GM19372 (cell line): Measurements from ENCODE around the gene RNF223.
"Not testable (repeated sequence)": the region's sequence is repeated elsewhere in the genome, so short reads cannot be mapped to it uniquely, and the experiment has no call there.

ENCODE experiments used
- ATAC-seq: cut with Tn5 transposase; IDR thresholded peaks from one replicate; pipeline ENCODE4 v1.9.1; 2021; ENCODE audit warnings: mild to moderate bottlenecking, low read depth, moderate library complexity; ENCODE audit not compliant: unreplicated experiment

The RNF223 gene

GRCh38 chr1:1031659-1032235 lies 42.4 kb downstream of the RNF223 start:
- ATAC-seq: no peak

GRCh38 chr1:1030867-1031658 lies 43.0 kb downstream of the RNF223 start:
- not testable (repeated sequence) for ATAC-seq

- no peak for ATAC-seq
Observed at GRCh38 chr1:1027791-1028190, 46.3 kb downstream of the RNF223 start.

- ATAC-seq: no peak
Observed at GRCh38 chr1:1026599-1027413, 47.3 kb downstream of the RNF223 start.

- no peak for ATAC-seq
Observed at GRCh38 chr1:1025730-1026129, 48.4 kb downstream of the RNF223 start.

- ATAC-seq: no peak
Observed at GRCh38 chr1:1024771-1025699, 49.1 kb downstream of the RNF223 start.

- no peak for ATAC-seq
Observed at GRCh38 chr1:1024149-1024770, 49.8 kb downstream of the RNF223 start.

- ATAC-seq: no peak
Observed at GRCh38 chr1:1023700-1024099, 50.4 kb downstream of the RNF223 start.

- no peak for ATAC-seq
Observed at GRCh38 chr1:1022302-1023009, 51.6 kb downstream of the RNF223 start.

GRCh38 chr1:1021920-1022259 lies 52.2 kb downstream of the RNF223 start:
- no peak for ATAC-seq

GRCh38 chr1:1021010-1021919 lies 52.8 kb downstream of the RNF223 start:
- ATAC-seq: no peak
